Neural crest cell (in vitro differentiated cells): ENCODE data around the gene UBE2S. TPM values are rescaled to one million over a fixed set of nuclear protein-coding genes. Genes with fewer than 3 reads are reported as not detected.

Experiments
- DNase-seq: peaks from one replicate; pipeline ENCODE4 v3.0.0; 2021; ENCODE audit warnings: low read depth, mixed read lengths, low spot score
- H3K27ac Mint-ChIP-seq: one replicate; pipeline ENCODE4 v1.8.0; 2021; ENCODE audit warnings: mild to moderate bottlenecking, mixed read lengths; ENCODE audit not compliant: unreplicated experiment
- H3K27me3 Mint-ChIP-seq: 2 replicates; pipeline ENCODE4 v1.8.0; 2021; ENCODE audit warnings: low read depth, mild to moderate bottlenecking, mixed read lengths
- H3K36me3 Mint-ChIP-seq: 2 replicates; pipeline ENCODE4 v1.8.0; 2021; ENCODE audit warnings: low read depth, mild to moderate bottlenecking, mixed read lengths
- H3K4me1 Mint-ChIP-seq: 2 replicates; pipeline ENCODE4 v1.8.0; 2021; ENCODE audit warnings: mixed read lengths
- H3K4me3 Mint-ChIP-seq: one replicate; pipeline ENCODE4 v1.8.0; 2021; ENCODE audit warnings: mild to moderate bottlenecking, mixed read lengths
- H3K9me3 Mint-ChIP-seq: 2 replicates; pipeline ENCODE4 v1.8.0; 2021; ENCODE audit warnings: mixed read lengths
- CTCF ChIP-seq: fragments of 200-600 bp; sonication (generic); conservative IDR thresholded peaks from 2 replicates; pipeline ENCODE4 v1.5.0; 2021; ENCODE audit warnings: antibody characterized with exemption, mild to moderate bottlenecking
- total RNA-seq: library from RNA; stranded (reverse); gene quantifications from 2 replicates; pipeline ENCODE4 v1.2.1, GENCODE V29; 2021

Gene UBE2S
- total RNA-seq, 1 donor from 2014 or later = 243 TPM

- DNase-seq = no peak
- Mint-ChIP-seq H3K4me1 (peaks cover 11% of the 10 kb centered on the region), H3K27me3 (peaks cover 88% of the 10 kb centered on the region), H3K27ac (no peak overlapping the region), H3K36me3 (peaks cover 4% of the 10 kb centered on the region), H3K4me3 (no peak overlapping the region), H3K9me3 (no peaks in the 10 kb centered on the region)
- no peak for TF ChIP-seq CTCF
These were observed 34.9 kb upstream of the UBE2S start for GRCh38 chr19:55442372-55442961.

GRCh38 chr19:55441692-55442321, 34.2 kb upstream of the UBE2S start:
- DNase-seq = no peak
- Mint-ChIP-seq H3K36me3 (peaks cover 4% of the 10 kb centered on the region), H3K4me3 (no peak overlapping the region), H3K9me3 (no peaks in the 10 kb centered on the region), H3K27ac (no peak overlapping the region), H3K4me1 (peaks cover 15% of the 10 kb centered on the region), H3K27me3 (peaks cover 95% of the 10 kb centered on the region)
- TF ChIP-seq CTCF = no peak

GRCh38 chr19:55441319-55441691, 33.7 kb upstream of the UBE2S start:
- TF ChIP-seq CTCF = no peak
- Mint-ChIP-seq H3K27me3 (peaks cover 96% of the 10 kb centered on the region), H3K27ac (no peak overlapping the region), H3K9me3 (no peaks in the 10 kb centered on the region), H3K4me1 (peaks cover 15% of the 10 kb centered on the region), H3K4me3 (no peak overlapping the region), H3K36me3 (peaks cover 4% of the 10 kb centered on the region)
- DNase-seq = no peak

- H3K27me3 Mint-ChIP-seq = peaks cover 88% of the 10 kb centered on the region
- no peak overlapping the region for H3K27ac Mint-ChIP-seq
- DNase-seq = peak; percentile 58
- H3K9me3 Mint-ChIP-seq = no peaks in the 10 kb centered on the region
- TF ChIP-seq CTCF = no peak
- H3K36me3 Mint-ChIP-seq = peaks cover 4% of the 10 kb centered on the region
- no peak overlapping the region for H3K4me3 Mint-ChIP-seq
- H3K4me1 Mint-ChIP-seq = peaks cover 15% of the 10 kb centered on the region
These were observed 33.0 kb upstream of the UBE2S start for GRCh38 chr19:55440411-55441105.

- H3K27ac Mint-ChIP-seq = no peak overlapping the region
- TF ChIP-seq CTCF = no peak
- H3K4me3 Mint-ChIP-seq = no peak overlapping the region
- H3K4me1 Mint-ChIP-seq = peaks cover 15% of the 10 kb centered on the region
- DNase-seq = no peak
- H3K27me3 Mint-ChIP-seq = peaks cover 73% of the 10 kb centered on the region
- no peaks in the 10 kb centered on the region for H3K9me3 Mint-ChIP-seq
- peaks cover 4% of the 10 kb centered on the region for H3K36me3 Mint-ChIP-seq
These were observed 31.5 kb upstream of the UBE2S start for GRCh38 chr19:55439052-55439451.
